ENCODE data around the gene CIAO2B.
"Not testable (repeated sequence)": the region's sequence is repeated elsewhere in the genome, so short reads cannot be mapped to it uniquely, and the experiment has no call there.

CIAO2B gene

DNA sequence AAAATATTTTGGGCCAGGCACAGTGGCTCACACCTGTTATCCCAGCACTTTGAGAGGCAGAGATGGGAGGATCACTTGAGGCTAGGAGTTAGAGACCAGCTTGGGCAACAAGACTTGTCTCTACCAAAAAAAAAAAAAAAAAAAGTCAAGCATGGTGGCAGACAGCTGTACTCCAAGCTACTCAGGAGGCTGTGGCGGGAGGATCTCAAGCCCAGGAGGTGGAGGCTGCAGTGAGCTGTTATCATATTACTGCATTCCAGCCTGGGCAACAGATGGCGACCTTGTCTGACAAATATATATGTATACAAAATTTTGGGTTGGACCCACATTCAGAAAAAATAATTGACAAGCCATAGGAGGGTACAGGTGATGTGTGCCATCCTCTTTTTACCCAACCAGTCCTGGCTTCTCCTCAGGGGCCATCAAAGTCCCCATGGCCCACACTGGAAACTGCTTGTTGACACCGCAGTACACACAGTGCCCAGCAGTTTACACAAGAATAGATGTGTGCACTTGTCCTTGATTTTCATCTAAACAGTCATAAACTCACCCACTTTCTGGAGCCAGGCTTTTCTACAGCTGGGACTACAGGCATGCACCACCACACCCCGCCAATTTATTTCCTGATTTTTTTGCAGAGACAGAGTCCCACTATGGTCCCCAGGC is 2.8 kb upstream of the CIAO2B start:
- DNase-seq (ENCODE audit: low read depth in 2 of 2), result no peak

DNA sequence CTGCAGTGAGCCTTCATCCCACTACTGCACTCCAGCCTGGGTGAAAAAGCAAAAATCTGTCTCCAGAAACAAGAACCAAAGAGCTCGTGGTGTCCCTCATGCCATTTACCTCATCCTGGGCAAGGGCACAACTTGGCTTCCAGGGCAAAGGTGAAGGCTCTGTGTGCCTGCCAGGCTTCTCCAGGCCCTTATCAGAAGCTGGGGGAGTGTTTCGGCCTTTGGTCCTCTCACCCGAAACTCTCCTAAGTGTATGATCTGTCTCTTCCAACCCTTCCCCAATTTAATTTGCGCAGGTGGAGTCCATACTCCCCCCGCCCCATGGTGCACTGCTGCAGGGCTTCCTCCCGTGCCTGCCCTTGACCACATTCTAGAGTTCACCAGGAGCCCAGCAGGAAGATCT is 2.3 kb upstream of the CIAO2B start:
- DNase-seq (ENCODE audit: low read depth in 2 of 2), result no peak

- no peak for DNase-seq (ENCODE audit: low read depth in 2 of 2)
Measured at GRCh38 chr16:66935314-66936011, 1.3 kb upstream of the CIAO2B start, which contains the start of gene CES2. TSS of gene CES2 (plus strand) at chr16:66935516. CDS start at chr16:66935636, 120 bp downstream.

- not testable (repeated sequence) for DNase-seq (ENCODE audit: low read depth in 2 of 2)
Measured at GRCh38 chr16:66934839-66935313, 674 bp upstream of the CIAO2B start.

- DNase-seq (ENCODE audit: low read depth in 2 of 2), result no peak
Measured at GRCh38 chr16:66933776-66934137, 445 bp downstream of the CIAO2B start.

DNA sequence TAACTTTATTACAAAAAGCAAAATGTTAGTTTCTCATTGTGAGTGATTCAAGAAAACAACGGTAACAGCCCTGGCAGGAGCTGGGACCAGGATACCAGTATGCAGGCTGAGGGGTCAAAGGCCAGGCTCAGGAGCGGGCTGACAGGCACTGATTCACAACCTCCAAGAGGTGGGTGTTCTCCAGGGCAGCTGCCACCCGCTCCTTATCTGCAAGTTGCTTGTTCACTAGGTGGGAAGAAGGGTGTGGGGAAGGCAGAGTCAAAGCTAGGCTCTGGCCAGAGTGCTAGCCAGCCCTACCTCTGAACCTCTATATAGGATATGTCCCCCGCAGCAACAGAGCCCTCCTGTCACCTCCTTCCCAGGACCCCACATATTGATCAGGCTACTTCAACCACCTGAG is 2.1 kb downstream of the CIAO2B start:
- no peak for DNase-seq (ENCODE audit: low read depth in 2 of 2)

DNA sequence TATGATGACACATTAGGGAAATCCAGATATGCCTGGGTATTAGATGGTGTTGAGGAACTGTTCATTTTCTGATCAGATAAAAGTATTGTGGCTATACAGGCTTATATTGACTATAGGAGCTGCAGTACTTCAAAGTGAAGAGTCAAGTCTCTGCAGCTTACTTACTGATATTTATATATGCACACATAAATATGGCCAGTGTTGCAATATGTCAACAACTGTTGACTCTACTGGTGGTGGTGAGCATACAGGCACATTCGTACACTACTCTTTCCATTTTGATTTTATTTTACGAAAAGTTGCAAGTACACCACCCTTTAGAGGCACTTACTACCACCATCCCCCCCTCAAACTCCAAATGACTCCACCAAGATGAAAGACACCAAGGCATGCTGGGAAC is 2.5 kb downstream of the CIAO2B start:
- no peak for DNase-seq (ENCODE audit: low read depth in 2 of 2)

- DNase-seq (ENCODE audit: low read depth in 2 of 2), result no peak
Measured at GRCh38 chr16:66930189-66930588, 4.0 kb downstream of the CIAO2B start.

DNA sequence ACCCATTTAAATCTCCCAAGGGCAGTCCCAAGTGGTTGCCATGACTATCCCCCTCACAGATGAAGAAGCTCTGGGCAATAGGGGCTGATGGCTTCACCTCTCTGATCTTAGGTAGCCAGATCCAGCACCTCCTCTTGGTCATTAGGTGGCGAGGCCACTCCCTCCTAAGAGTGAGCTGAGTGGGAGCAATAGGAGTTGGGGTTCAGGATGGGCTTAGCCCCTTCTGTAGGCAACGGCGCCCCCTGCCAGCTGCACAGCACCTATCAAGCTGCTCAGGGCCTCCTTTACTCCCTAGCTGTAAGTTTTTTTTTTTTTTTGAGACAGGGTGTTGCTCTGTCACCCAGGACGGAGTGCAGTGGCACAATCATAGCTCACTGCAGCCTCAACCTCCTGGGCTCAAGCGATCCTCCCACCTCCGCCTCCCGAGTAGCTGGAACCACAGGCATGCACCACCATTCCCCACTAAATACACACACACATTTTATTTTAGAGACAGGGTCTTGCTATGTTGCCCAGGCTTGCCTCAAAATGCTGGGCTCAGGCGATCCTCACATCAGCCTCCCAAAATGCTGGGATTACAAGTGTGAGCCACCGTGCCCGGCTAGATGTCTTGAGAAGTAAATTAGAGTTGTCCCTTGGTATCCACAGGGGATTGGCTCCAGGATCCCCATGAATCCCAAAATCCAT is 5.4 kb downstream of the CIAO2B start:
- no peak for DNase-seq (ENCODE audit: low read depth in 2 of 2)

GRCh38 chr16:66927918-66928649 is 6.1 kb downstream of the CIAO2B start:
- DNase-seq (ENCODE audit: low read depth in 2 of 2), result no peak

- DNase-seq (ENCODE audit: low read depth in 2 of 2), result no peak
Measured at GRCh38 chr16:66926961-66927436, 7.2 kb downstream of the CIAO2B start.

DNA sequence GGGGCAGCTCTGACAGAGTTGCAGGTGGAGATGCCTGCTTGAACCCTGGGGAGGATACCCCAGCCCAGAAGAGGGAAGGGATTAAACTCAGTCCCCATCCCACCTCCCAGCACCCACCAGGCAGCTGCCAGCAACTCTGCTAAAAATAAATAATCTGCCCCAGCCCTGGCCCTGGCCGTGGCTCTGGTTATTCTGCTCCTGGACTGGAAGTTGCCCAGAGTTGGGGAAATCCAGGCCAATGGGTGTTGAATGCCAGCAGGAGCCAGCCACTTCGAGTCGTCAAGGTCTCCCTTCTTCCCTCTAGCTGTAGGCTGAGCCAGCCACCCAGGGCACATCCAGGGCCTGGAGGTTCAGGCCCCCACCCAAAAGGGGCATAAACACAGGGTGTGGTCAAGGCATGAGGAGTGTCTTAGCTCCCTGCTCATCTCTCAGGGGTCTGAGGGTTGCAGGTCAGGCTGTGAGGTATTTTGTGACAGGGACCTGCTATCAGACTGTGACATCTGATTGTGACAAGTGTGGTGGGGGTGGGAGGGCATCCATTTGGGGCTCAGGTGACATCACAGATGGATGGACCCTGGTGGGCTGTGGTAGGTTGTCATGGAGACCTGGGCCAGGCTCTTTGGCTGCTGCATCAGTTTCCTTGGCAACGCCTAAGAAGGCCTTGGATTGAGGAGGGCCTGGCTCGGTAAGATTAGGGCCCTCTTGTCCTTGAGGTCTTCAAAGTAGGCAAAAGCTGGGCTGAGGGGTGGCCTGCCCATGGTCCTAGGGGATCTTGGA is 7.8 kb downstream of the CIAO2B start:
- DNase-seq (ENCODE audit: low read depth in 2 of 2), result no peak

DNA sequence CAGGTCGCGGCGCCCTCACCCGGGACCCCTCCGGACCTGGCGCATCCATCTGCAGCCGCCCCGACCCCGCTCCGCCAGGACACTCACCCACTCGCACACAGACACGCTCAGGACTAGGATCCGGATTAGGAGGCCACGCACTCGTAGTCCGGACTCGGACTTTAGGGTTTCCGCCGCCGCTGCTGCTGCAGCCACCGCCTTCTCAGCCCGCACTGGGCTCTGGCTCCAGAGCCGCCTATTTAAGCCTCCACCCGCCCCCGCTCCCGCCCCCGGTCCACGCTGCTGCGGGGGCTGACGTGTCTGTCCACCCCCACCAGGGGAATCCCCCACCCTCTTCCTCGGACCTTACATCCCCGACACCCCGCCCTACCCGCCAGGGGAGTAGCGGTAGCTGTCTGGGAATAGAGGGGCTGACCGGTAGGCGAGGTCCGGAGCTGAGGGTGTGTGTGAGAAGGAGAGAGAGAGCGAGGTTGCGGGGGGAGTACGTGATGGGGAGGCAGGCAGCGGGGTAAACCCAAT is 8.8 kb downstream of the CIAO2B start, which contains the start of gene RRAD:
RRAD (minus strand) TSS at position 214 of the 519 bp plus-strand sequence. CDS start 356 bp downstream, outside the sequence.
- no peak for DNase-seq (ENCODE audit: low read depth in 2 of 2)

GRCh38 chr16:66924527-66925321 is 9.5 kb downstream of the CIAO2B start:
- DNase-seq (ENCODE audit: low read depth in 2 of 2), result no peak

GRCh38 chr16:66923866-66924265 is 10.3 kb downstream of the CIAO2B start:
- no peak for DNase-seq (ENCODE audit: low read depth in 2 of 2)

DNA sequence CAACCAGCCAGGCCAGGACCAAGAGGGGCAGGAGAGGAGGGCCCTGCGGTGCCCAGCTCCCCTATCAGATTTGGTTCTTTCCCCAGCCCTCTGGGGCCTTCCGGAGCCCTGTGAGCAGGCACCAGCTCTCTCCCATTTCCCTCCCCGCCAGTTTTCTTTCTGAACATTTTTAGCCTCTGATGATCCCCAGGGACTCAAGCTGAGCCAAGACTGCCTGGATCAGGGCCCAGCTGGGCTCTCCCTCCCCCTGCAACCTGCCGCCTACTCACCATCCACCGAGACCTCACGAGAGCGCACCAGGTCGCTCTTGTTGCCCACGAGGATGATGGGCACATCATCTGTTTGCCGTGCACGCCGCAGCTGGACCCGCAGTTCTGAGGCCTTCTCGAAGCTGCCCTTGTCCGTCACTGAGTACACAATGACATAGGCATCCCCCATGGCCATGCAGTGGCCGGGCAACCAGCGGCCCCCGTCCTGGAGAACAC is 10.9 kb downstream of the CIAO2B start:
- no peak for DNase-seq (ENCODE audit: low read depth in 2 of 2)

- no peak for DNase-seq (ENCODE audit: low read depth in 2 of 2)
Measured at GRCh38 chr16:66921729-66922450, 12.3 kb downstream of the CIAO2B start.

GRCh38 chr16:66920924-66921680 is 13.1 kb downstream of the CIAO2B start:
- no peak for DNase-seq (ENCODE audit: low read depth in 2 of 2)

- no peak for DNase-seq (ENCODE audit: low read depth in 2 of 2)
Measured at GRCh38 chr16:66920299-66920590, 14.0 kb downstream of the CIAO2B start.
